Endothelial cell of umbilical vein (primary cell): ENCODE results near the gene ROMO1. TPM values are rescaled to one million over a fixed set of nuclear protein-coding genes. Genes with fewer than 3 reads are reported as not detected.

ENCODE experiments used
- BruUV-seq: library from RNA; stranded (reverse); fragments of 400-500 nt; replicated peaks from 2 replicates; lab custom pipeline; 2021; lab: Mats Ljungman, UMichigan
- CTCF ChIA-PET: fragments of 300-600, 350-600 bp; sonication (Branson Sonifier 250); formaldehyde crosslinking; loops from one replicate; lab custom pipeline; 2021; ENCODE audit warnings: antibody characterized with exemption, inconsistent platforms; lab: Charles Lee
- POLR2A ChIA-PET: fragments of 300-600, 350-600 bp; sonication (Branson Sonifier 250); formaldehyde crosslinking; loops from one replicate; lab custom pipeline; 2021; ENCODE audit warnings: antibody characterized with exemption, inconsistent platforms; lab: Charles Lee
- DNase-seq: peaks from one replicate; pipeline ENCODE4 v3.0.0-alpha.2; 2011; ENCODE audit warnings: low read depth, low spot score
- FAIRE-seq: peaks from 2 replicates; lab custom pipeline; 2011; peaks lifted over from hg19 to GRCh38; lab: Jason Lieb, UNC
- H2AFZ ChIP-seq: 2 replicates; pipeline ENCODE4 v1.6.0; 2012; ENCODE audit warnings: low read depth, low read length, control low read depth, inconsistent platforms
- H3K27ac ChIP-seq: 2 replicates; pipeline ENCODE4 v1.5.1; 2011; ENCODE audit warnings: low read depth, mild to moderate bottlenecking, control low read depth, low read length, moderate library complexity; ENCODE audit not compliant: insufficient read depth
- H3K27me3 ChIP-seq, 2 experiments: 2 replicates each; pipeline versions ENCODE4 v1.6.0 to v1.6.1; 2011; ENCODE audit warnings: low read length in 2 of 2, mixed read lengths in 1 of 2; ENCODE audit not compliant: control insufficient read depth in 2 of 2, insufficient read depth in 2 of 2
- H3K36me3 ChIP-seq, 2 experiments: 2 replicates in 1 of 2; 3 replicates in 1 of 2; pipeline ENCODE4 v1.5.1; 2011; ENCODE audit warnings: low read length in 2 of 2, mild to moderate bottlenecking in 1 of 2, moderate library complexity in 1 of 2; ENCODE audit not compliant: control insufficient read depth in 2 of 2, insufficient read depth in 2 of 2; ENCODE audit errors: extremely low read depth in 1 of 2
- H3K4me1 ChIP-seq: 3 replicates; pipeline ENCODE4 v1.5.1; 2011; ENCODE audit warnings: mild to moderate bottlenecking, low read length; ENCODE audit not compliant: control insufficient read depth, insufficient read depth; ENCODE audit errors: extremely low read depth
- H3K4me2 ChIP-seq: 2 replicates; pipeline ENCODE4 v1.6.1; 2011; ENCODE audit warnings: low read length, control low read depth, mixed read lengths; ENCODE audit not compliant: insufficient read depth
- H3K4me3 ChIP-seq, 3 experiments: fragments of 200-600 bp in 1 of 3; sonication (generic), shearing (Covaris generic) in 1 of 3; replicated peaks in 1 of 3; 2 replicates each; pipeline ENCODE4 v1.5.1; 2011 to 2016; ENCODE audit warnings: control low read depth in 3 of 3, low read length in 3 of 3, mild to moderate bottlenecking in 2 of 3, inconsistent platforms in 1 of 3, low read depth in 1 of 3, moderate library complexity in 1 of 3; ENCODE audit not compliant: insufficient read depth in 1 of 3
- H3K79me2 ChIP-seq: 2 replicates; pipeline ENCODE4 v1.6.0; 2012; ENCODE audit warnings: low read length, inconsistent platforms; ENCODE audit not compliant: control insufficient read depth, insufficient read depth
- H3K9ac ChIP-seq: replicated peaks from 2 replicates; pipeline ENCODE3; 2011; ENCODE audit warnings: low read length, control low read depth; ENCODE audit not compliant: insufficient read depth; ENCODE audit errors: extremely low read depth
- H3K9me1 ChIP-seq: replicated peaks from 3 replicates; pipeline ENCODE4 v1.6.0; 2011; ENCODE audit warnings: mild to moderate bottlenecking, low read length; ENCODE audit not compliant: control insufficient read depth, insufficient read depth; ENCODE audit errors: extremely low read depth
- H3K9me3 ChIP-seq: replicated peaks from 2 replicates; pipeline ENCODE4 v1.5.1; 2012; ENCODE audit warnings: low read length, inconsistent platforms; ENCODE audit not compliant: control insufficient read depth, insufficient read depth
- H4K20me1 ChIP-seq: replicated peaks from 2 replicates; pipeline ENCODE3; 2011; ENCODE audit warnings: mild to moderate bottlenecking, low read length; ENCODE audit not compliant: control insufficient read depth, insufficient read depth; ENCODE audit errors: extremely low read depth
- POLR2AphosphoS5 ChIP-seq: IDR thresholded peaks from 2 replicates; pipeline ENCODE4 v1.6.1; 2012; ENCODE audit warnings: low read depth, mild to moderate bottlenecking, control low read depth, low read length, moderate library complexity; ENCODE audit not compliant: insufficient read depth
- dilution Hi-C: fragments of 300-500 bp; cut with MboI; formaldehyde crosslinking; loops from one replicate; pipeline ENCODE4 v1.15.0; 2019; ENCODE audit warnings: low sequenced_read_pairs; ENCODE audit not compliant: extremely low pct_ligation_motif_present
- intact Hi-C: fragments of 100-400 bp; cut with micrococcal nuclease; formaldehyde crosslinking; loops from one replicate; pipeline ENCODE4 v1.10.0; 2022
- polyA plus RNA-seq, 4 experiments: library from polyadenylated mRNA; depleted of rRNA in 3 of 4; stranded (reverse) in 3 of 4; unstranded in 1 of 4; fragments of >200 nt; gene quantifications; 2 replicates each; pipeline versions ENCODE4 v1.2.1 to v1.2.3, GENCODE V29; 2011 to 2012; ENCODE audit warnings: missing spikeins in 1 of 4
- total RNA-seq: library from RNA; stranded (reverse); gene quantifications from 2 replicates; pipeline ENCODE4 v1.2.3, GENCODE V29; 2021
- TF ChIP-seq, protein P1 (sequence below), 2 donors: IDR thresholded peaks; 1 replicate in 1 of 2; 2 replicates in 1 of 2; pipeline ENCODE4 v1.5.1; 2011; ENCODE audit warnings: low read length in 2 of 2, mild to moderate bottlenecking in 2 of 2, moderate library complexity in 2 of 2, control low read depth in 1 of 2, inconsistent platforms in 1 of 2, low read depth in 1 of 2; ENCODE audit not compliant: insufficient read depth in 1 of 2; ENCODE audit errors: extremely low read depth in 1 of 2

ROMO1 gene
- total and polyA plus RNA-seq, 2 donors (not counting 3 experiments of a cell fraction or from before 2014, with no cell fraction given) = 174 to 1,099 TPM

GRCh38 chr20:35720165-35721123 lies 21.2 kb downstream of the ROMO1 start:
- Histone ChIP-seq H3K27ac (no peak overlapping the region), H4K20me1 (peaks cover 8% of the 10 kb centered on the region), H2AFZ (no peak overlapping the region), H3K9me3 (no peaks in the 10 kb centered on the region), H3K4me2 (no peak overlapping the region), H3K79me2 (peaks cover 85% of the 10 kb centered on the region), H3K36me3 (peaks cover 57 to 61% of the 10 kb centered on the region in 2 experiments), H3K4me1 (no peaks in the 10 kb centered on the region), H3K27me3 (no peaks in the 10 kb centered on the region), H3K4me3 (no peak overlapping the region), H3K9me1 (no peaks in the 10 kb centered on the region), H3K9ac (no peak overlapping the region)
- no peak for TF ChIP-seq POLR2AphosphoS5
- TF ChIP-seq, protein P1, sequence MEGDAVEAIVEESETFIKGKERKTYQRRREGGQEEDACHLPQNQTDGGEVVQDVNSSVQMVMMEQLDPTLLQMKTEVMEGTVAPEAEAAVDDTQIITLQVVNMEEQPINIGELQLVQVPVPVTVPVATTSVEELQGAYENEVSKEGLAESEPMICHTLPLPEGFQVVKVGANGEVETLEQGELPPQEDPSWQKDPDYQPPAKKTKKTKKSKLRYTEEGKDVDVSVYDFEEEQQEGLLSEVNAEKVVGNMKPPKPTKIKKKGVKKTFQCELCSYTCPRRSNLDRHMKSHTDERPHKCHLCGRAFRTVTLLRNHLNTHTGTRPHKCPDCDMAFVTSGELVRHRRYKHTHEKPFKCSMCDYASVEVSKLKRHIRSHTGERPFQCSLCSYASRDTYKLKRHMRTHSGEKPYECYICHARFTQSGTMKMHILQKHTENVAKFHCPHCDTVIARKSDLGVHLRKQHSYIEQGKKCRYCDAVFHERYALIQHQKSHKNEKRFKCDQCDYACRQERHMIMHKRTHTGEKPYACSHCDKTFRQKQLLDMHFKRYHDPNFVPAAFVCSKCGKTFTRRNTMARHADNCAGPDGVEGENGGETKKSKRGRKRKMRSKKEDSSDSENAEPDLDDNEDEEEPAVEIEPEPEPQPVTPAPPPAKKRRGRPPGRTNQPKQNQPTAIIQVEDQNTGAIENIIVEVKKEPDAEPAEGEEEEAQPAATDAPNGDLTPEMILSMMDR (IDR thresholded peaks at IDR 0.05; ENCODE audit: extremely low read depth in 1 of 2, insufficient read depth in 1 of 2, low read depth in 1 of 2, low read length in 2 of 2) = no peak
- CTCF ChIA-PET = interaction anchor here (1.0 to 1.2 kb wide), 3 partner anchors 15 to 22 kb away, joined by 3 to 5 read pairs (median 4); partner anchors contain the start of gene RBM39
- DNase-seq (no peak), FAIRE-seq (no peak)
- BruUV-seq = no TSS peak
- POLR2A ChIA-PET = interaction anchor here (1.1 to 1.5 kb wide), 3 partner anchors 8 to 13 kb away, joined by 3 read pairs; no protein-coding TSS in a partner anchor
- dilution Hi-C loops (no loop called here), intact Hi-C loops (loop anchor here (2.0 kb wide), 1 partner anchor 14 kb away; no protein-coding TSS in a partner anchor)
